ENCODE measurements around the gene CD300E. TPM values are rescaled to one million over a fixed set of nuclear protein-coding genes. Genes with fewer than 3 reads are reported as not detected.

The CD300E gene
- total and polyA plus RNA-seq, 2 donors (not counting 1 experiment from before 2014, with no cell fraction given), result not detected

DNA sequence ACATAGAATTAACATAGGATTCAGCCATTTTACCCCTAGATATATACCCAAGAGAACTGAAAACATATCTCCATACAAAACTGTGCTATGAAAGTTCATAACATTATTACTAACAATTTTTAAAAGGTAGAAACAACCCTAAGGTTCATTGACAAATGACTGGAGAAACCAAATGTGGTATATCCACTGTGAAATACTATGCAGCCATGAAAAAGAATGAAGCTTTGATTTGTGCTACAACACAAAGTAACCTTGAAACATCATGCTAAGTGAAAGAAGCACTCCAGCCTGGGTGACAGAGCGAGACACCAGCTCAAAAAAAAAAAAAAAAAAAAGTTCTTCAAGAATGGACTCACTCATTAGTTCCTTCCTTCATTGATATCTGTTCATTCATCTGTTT lies 32.0 kb downstream of the CD300E start:
- no peaks in the 10 kb centered on the region for H3K4me1 ChIP-seq (ENCODE audit: control insufficient read depth, extremely low read depth, insufficient read depth, low read length)
- H2AFZ ChIP-seq (ENCODE audit: low read length), result no peak overlapping the region
- H3K4me2 ChIP-seq (ENCODE audit: extremely low read depth, insufficient read depth, low read length), result no peak overlapping the region
- no peaks in the 10 kb centered on the region for H3K27me3 ChIP-seq (ENCODE audit: control insufficient read depth, insufficient read depth, low read length)
- no peaks in the 10 kb centered on the region for H4K20me1 ChIP-seq (ENCODE audit: control insufficient read depth, extremely low read depth, insufficient read depth, low read length)
- H3K9me3 ChIP-seq (ENCODE audit: control insufficient read depth, insufficient read depth, low read depth, low read length), result no peaks in the 10 kb centered on the region
- no peak for TF ChIP-seq EZH2 (IDR thresholded peaks at IDR 0.05; ENCODE audit: low read length, missing control alignments)
- TF ChIP-seq, protein P1, sequence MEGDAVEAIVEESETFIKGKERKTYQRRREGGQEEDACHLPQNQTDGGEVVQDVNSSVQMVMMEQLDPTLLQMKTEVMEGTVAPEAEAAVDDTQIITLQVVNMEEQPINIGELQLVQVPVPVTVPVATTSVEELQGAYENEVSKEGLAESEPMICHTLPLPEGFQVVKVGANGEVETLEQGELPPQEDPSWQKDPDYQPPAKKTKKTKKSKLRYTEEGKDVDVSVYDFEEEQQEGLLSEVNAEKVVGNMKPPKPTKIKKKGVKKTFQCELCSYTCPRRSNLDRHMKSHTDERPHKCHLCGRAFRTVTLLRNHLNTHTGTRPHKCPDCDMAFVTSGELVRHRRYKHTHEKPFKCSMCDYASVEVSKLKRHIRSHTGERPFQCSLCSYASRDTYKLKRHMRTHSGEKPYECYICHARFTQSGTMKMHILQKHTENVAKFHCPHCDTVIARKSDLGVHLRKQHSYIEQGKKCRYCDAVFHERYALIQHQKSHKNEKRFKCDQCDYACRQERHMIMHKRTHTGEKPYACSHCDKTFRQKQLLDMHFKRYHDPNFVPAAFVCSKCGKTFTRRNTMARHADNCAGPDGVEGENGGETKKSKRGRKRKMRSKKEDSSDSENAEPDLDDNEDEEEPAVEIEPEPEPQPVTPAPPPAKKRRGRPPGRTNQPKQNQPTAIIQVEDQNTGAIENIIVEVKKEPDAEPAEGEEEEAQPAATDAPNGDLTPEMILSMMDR (conservative IDR thresholded peaks at IDR 0.05 in 1 of 2, IDR thresholded peaks at IDR 0.05 in 1 of 2; ENCODE audit: low read depth in 1 of 2, low read length in 2 of 2), result no peak
- H3K79me2 ChIP-seq (ENCODE audit: control insufficient read depth, insufficient read depth, low read length), result no peaks in the 10 kb centered on the region
- no peak overlapping the region for H3K4me3 ChIP-seq (replicated peaks in 1 of 4; ENCODE audit: control extremely low read depth in 1 of 4, insufficient read depth in 1 of 4, low read depth in 3 of 4, low read length in 4 of 4)
- H3K9ac ChIP-seq (ENCODE audit: insufficient read depth, low read length), result no peak overlapping the region
- DNase-seq (ENCODE audit: low read depth in 2 of 2), result no peak
- H3K27ac ChIP-seq (ENCODE audit: insufficient read depth, low read length), result no peak overlapping the region
- no peaks in the 10 kb centered on the region for H3K36me3 ChIP-seq (ENCODE audit: control insufficient read depth, insufficient read depth, low read length)

DNA sequence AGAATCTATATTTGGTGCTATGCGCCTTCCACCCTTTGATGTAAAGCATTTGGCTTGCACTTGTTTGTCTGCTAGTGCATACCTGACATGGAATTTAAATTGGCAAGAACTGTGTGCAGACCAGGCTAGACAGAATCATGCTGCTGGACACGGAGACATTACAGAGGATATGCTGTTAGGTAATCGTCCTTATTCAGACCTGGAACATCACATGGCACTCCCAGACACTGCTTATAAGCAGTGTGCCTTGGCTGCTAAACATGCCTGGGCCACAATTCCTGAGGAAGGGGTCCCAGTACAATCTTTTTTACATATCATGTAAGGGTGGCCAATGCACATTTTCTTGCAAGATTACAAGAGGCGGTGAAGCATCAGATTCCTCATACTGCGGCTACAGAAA lies 37.8 kb downstream of the CD300E start:
- Histone ChIP-seq H3K4me3 (replicated peaks in 1 of 4; ENCODE audit: control extremely low read depth in 1 of 4, insufficient read depth in 1 of 4, low read depth in 3 of 4, low read length in 4 of 4) (no peak overlapping the region), H3K4me1 (ENCODE audit: control insufficient read depth, extremely low read depth, insufficient read depth, low read length) (no peaks in the 10 kb centered on the region), H3K9me3 (ENCODE audit: control insufficient read depth, insufficient read depth, low read depth, low read length) (no peaks in the 10 kb centered on the region), H3K79me2 (ENCODE audit: control insufficient read depth, insufficient read depth, low read length) (no peaks in the 10 kb centered on the region), H2AFZ (ENCODE audit: low read length) (no peak overlapping the region), H3K36me3 (ENCODE audit: control insufficient read depth, insufficient read depth, low read length) (no peaks in the 10 kb centered on the region), H3K4me2 (ENCODE audit: extremely low read depth, insufficient read depth, low read length) (no peak overlapping the region), H4K20me1 (ENCODE audit: control insufficient read depth, extremely low read depth, insufficient read depth, low read length) (no peaks in the 10 kb centered on the region), H3K27me3 (ENCODE audit: control insufficient read depth, insufficient read depth, low read length) (no peaks in the 10 kb centered on the region), H3K27ac (ENCODE audit: insufficient read depth, low read length) (no peak overlapping the region), H3K9ac (ENCODE audit: insufficient read depth, low read length) (no peak overlapping the region)
- no peak for DNase-seq (ENCODE audit: low read depth in 2 of 2)
- TF ChIP-seq, protein P1 (conservative IDR thresholded peaks at IDR 0.05 in 1 of 2, IDR thresholded peaks at IDR 0.05 in 1 of 2; ENCODE audit: low read depth in 1 of 2, low read length in 2 of 2), result no peak
- TF ChIP-seq EZH2 (IDR thresholded peaks at IDR 0.05; ENCODE audit: low read length, missing control alignments), result no peak

DNA sequence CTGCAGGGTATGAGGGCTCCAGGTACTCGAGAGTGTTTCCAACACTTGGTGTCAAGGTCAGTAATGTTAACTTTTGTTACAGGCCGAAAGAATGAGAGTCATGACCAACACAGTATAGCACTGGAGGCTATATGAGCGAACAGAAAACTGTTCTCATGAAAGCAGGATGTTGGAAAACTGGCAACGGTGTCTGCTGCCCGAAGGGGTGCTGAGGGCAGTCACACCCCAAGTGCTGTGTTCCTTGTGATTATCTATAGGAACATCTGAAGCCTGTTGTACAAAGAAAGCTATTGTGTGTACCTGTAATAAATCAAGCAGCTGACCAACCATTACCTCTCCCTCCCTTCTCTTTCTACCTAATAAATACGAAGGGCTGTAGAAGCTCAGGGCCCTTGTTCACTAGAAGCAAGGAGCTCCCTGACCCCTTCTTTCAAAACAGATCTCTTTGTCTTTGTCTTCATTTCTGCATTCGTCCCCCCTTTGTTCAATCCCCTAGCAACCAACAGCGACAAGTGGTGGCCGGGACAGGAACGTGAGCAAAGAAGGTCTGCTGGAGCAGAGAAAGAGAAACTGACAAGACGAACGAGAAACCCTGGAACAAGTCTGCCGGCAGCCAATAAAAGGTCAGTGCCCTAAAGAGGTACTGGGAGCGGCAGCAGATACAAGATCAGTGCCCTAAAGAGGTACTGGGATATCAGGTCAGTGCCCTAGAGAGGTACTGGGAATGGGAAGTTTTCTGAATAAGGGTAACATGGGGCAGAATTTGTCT lies 39.1 kb downstream of the CD300E start:
- no peak for DNase-seq (ENCODE audit: low read depth in 2 of 2)
- Histone ChIP-seq H3K4me3 (replicated peaks in 1 of 4; ENCODE audit: control extremely low read depth in 1 of 4, insufficient read depth in 1 of 4, low read depth in 3 of 4, low read length in 4 of 4) (no peak overlapping the region), H3K9me3 (ENCODE audit: control insufficient read depth, insufficient read depth, low read depth, low read length) (no peaks in the 10 kb centered on the region), H3K27me3 (ENCODE audit: control insufficient read depth, insufficient read depth, low read length) (no peaks in the 10 kb centered on the region), H3K27ac (ENCODE audit: insufficient read depth, low read length) (no peak overlapping the region), H3K79me2 (ENCODE audit: control insufficient read depth, insufficient read depth, low read length) (no peaks in the 10 kb centered on the region), H3K9ac (ENCODE audit: insufficient read depth, low read length) (no peak overlapping the region), H4K20me1 (ENCODE audit: control insufficient read depth, extremely low read depth, insufficient read depth, low read length) (no peaks in the 10 kb centered on the region), H2AFZ (ENCODE audit: low read length) (no peak overlapping the region), H3K4me1 (ENCODE audit: control insufficient read depth, extremely low read depth, insufficient read depth, low read length) (no peaks in the 10 kb centered on the region), H3K4me2 (ENCODE audit: extremely low read depth, insufficient read depth, low read length) (no peak overlapping the region), H3K36me3 (ENCODE audit: control insufficient read depth, insufficient read depth, low read length) (no peaks in the 10 kb centered on the region)
- TF ChIP-seq, protein P1 (conservative IDR thresholded peaks at IDR 0.05 in 1 of 2, IDR thresholded peaks at IDR 0.05 in 1 of 2; ENCODE audit: low read depth in 1 of 2, low read length in 2 of 2), result no peak
- no peak for TF ChIP-seq EZH2 (IDR thresholded peaks at IDR 0.05; ENCODE audit: low read length, missing control alignments)

Measured in fibroblast of lung (primary cell).